HG02571 (cell line): ENCODE data around the gene ATP8A1.
"Not testable (repeated sequence)": the region's sequence is repeated elsewhere in the genome, so short reads cannot be mapped to it uniquely, and the experiment has no call there.

Source experiments
- ATAC-seq: cut with Tn5 transposase; IDR thresholded peaks from one replicate; pipeline ENCODE4 v1.9.1; 2021; ENCODE audit warnings: mild to moderate bottlenecking, moderate library complexity; ENCODE audit not compliant: unreplicated experiment

The ATP8A1 gene

DNA sequence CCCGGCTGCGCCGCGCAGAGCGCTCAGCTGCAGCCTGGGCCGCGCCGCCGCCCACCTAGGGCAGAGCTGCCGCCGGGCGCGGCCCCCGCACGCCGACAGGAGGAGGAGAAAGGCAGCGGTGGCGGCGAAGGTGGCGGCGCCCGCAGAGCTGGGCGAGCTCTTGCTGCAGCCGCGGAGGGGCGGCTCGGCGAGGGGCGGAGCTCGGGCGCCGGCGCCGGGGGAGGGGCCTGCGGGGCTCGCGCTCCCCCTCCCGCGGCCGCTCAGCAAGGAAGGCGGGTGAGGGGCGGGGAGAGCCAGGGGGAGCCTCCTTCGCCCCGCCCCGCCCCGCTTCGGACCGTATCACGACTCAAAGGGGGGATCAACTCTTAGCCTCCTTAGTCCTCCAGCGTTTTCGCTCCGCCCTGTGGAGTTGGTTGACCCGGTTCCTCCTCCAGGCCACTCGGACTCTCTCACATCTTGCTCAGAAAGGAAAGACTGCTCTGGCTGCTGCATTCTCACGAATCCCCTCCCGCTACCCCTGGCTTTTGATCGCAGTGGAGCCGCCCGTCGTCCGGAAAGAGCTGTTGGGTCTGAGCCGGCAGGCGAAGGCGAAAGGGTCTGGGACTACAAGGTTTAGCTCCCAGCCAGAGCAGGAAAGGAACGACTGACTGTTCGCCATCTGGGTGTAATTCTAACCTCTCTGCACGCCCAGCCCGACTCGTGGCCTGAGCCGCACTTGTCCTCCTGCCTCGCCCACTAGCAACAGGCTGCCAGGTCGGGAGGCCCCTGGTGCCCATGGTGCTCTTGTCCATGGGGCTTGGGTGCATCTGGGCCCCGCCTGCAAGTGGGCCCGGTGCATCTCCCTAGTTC is at the start of gene ATP8A1:
TSS of gene ATP8A1 (minus strand) at position 162 of the 849 bp plus-strand sequence. CDS start 232 bp downstream, outside the sequence.
- ATAC-seq, result peak; percentile 72

DNA sequence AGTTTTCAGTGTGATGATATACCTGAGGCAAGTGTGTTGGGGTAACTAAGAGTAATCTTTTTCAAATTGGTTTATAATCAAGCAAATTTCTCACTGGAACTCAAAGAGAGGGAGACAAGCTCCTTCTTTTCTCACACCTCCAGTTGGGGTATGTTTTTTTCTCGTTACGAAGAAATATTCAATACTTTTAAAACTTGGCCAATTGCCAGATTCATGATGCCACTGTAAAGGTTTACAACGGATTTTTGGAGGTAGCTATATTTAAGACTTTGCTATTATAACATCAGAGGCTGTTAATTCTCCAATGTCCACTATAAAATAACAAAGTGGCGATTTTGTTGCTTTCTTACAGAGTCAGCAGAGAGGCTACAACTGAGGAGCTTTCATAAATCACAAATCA is 49.2 kb upstream of the ATP8A1 start:
- ATAC-seq, result no peak

DNA sequence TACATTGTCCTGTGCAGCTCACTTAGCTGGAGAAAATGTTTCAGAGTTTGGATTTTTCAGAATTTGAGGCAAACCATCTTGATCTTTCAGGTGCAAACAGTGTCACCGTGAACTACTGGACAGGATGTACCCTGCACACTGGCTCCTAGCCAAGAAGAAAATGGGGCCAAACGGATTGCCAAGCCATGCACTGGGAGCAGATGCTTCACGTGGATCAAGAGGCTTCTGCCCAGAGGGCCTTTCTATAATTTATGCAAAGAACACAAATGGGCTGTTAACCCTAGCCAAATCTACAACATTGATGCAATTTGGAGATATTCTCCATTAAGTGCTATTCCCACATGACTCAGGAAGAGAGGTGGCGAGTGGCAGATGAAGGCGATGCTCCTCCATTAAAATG is 46.9 kb upstream of the ATP8A1 start:
- ATAC-seq, result no peak

DNA sequence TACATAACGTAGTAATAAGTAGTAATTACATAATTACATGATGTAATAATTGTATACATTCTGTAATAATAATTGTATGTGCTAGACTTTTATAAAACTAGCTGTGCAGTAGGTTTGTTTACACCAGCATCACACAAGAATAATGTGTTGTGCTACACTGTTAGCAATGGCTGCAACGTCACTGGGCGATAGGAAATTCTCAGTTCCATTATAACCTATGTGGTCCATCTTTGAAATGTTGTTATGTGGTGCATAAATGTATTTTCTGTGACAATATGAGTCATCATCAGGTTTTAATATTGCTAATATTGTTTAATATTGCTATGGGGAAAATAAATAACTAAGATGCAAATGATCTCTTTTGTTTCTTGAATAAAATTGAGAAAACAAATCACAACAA is 46.0 kb upstream of the ATP8A1 start:
- no peak for ATAC-seq

DNA sequence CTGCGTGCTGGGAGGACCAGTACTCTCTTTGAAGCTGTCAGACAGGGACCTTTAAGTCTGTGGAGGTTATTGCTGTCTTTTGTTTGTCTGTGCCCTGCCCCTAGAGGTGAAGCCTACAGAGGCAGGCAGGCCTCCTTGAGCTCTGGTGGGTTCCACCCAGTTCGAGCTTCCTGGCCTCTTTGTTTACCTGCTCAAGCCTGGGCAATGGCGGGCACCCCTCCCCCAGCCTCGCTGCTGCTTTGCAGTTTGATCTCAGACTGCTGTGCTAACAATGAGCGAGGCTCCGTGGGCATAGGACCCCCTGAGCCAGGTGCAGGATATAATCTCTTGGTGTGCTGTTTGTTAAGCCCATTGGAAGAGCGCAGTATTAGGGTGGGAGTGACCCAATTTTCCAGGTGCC is 44.9 kb upstream of the ATP8A1 start:
- ATAC-seq, result not testable (repeated sequence)

DNA sequence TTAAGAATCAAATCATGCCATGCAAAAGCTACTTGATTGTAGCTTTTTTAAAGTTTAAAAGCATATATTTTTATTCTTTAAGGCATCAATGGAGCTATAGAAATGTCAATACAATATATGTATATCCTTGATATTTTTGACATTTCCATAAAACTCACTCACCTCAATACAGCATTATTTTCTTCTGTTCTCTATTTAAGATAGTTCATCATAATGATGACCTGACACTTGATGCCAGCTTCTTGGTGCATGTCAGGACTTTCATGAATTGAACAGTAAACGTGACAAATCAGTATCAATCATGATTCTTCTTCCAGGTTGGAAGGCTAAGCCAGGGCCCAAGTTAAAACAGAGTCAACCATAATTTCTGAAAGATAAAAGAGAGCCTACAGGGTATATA is 33.6 kb upstream of the ATP8A1 start:
- no peak for ATAC-seq

DNA sequence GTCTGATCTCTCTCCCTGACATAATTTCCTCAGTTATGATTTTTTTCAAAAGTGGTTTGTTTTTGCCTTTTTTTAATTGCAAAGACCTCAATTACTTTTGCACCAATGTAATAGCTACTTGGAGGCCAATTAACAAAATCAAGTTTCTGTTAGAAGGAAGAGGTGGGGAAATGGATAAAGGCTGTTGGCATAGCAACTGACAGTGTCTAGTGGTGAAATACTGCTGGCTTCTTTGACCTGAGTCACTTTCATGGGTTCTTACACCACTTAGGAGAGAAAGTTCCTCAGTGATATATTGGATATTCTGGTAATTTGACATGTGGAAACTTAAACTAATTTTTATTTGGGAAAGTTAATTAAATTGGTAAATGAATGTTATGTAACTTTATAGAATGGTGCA is 26.5 kb upstream of the ATP8A1 start:
- no peak for ATAC-seq

DNA sequence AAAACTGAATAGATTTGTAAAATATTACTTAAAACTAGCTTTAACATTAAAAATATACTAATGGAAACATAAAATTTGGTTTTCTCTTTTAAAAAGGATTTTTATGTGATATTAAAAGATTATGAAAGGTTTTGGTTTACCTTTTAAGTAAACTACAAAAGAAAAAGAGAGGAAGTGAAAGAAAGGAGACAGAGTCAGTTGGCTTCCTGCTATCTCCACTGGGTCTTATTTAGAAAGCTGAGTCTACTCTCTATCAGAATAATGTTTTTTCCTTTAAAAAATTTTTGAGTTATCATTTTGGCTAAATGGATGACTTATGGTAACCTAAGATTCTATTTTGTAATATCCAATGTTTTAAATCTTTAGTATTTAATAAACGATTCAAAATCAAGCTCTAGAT is 21.6 kb upstream of the ATP8A1 start:
- ATAC-seq, result no peak

DNA sequence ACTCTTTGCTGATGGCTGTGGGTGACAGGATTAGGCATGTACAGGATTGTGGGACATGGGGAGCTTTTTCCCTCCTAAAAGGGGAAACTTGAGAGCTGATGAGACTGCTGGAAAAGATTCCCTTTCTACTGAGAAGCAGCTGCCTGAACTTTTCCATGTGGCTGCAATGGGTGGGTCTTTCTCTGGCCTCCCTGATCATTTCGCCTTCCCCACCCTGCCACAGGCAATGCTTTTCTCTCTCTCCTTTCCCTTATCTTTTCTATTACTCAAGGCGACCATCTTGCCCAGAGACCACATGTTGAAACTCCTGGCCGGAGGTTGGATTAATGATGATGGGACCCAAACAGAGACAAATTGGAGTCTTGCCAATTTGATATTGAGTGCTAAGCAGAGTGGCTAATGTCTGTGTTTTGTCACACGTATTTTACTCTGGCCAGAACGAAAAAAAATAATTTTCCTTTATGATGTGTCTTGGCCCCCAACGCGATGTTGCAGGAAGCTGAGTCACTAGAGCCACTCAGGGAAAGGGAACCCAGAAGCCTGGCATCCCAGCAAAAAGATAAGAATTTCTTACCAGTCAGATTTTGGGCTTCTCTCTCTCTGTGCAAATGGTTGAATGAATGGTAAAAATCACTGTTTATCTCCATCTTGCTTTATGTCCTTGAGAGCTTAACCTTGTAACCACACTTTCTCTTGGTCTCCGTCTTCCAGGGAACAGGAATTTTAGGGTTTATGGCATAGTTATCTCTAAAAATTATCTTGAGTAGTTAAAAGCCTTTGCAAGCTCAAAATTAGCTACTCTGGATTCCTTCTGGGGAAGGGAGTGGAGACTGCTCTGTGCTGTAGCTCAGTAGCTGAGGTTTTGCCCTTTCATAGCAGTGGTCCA is 19.4 kb upstream of the ATP8A1 start:
- no peak for ATAC-seq

DNA sequence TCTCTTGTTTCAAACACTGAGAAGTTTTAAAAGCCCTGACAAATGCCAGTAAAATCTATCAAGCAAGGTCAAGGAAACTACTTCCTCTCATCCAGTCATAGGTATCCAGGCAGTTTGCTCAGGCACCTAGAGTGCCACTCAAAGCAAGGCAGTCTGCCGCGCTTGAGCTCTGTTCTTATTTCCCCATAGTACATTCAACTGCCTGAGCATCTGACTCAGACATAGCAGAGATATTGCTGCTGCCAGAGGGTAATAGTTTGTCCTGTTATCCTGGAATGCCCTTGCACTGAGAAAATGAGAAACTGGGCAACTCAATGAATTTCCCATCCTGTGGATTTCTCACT is 16.1 kb upstream of the ATP8A1 start:
- no peak for ATAC-seq

DNA sequence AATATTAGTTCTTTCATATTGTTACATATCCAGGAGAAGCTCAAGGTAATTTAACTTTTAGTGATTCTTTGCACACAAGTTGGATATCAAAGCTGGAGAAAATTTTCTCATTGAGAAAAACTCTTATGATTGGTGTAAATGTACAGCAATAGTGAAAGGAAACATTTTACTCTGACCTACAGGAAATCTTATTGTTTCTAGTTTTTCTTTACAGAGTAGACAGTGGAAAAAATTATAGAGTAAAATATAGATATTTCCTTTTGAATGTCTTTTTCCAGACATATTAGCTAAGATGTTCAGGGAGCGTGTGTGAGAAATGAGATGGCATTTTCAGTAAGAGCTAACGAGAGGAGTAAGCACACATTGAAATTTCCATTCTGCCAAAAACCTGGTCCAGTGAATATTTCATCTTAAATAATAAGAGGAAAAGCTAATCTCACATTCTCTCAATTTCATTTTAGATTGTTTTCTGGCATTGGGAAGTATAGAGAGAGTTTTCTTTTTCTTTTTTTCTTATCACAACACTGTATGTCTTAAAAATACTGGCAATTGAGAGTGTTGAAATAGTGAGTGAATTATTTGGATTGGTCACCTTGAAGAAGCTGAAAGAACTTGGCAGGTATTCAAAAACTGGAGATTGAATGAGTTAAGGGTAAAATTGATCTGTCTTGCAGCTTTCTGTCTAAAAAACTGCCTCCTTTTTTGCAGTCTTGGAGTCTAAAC is 15.6 kb upstream of the ATP8A1 start:
- no peak for ATAC-seq

DNA sequence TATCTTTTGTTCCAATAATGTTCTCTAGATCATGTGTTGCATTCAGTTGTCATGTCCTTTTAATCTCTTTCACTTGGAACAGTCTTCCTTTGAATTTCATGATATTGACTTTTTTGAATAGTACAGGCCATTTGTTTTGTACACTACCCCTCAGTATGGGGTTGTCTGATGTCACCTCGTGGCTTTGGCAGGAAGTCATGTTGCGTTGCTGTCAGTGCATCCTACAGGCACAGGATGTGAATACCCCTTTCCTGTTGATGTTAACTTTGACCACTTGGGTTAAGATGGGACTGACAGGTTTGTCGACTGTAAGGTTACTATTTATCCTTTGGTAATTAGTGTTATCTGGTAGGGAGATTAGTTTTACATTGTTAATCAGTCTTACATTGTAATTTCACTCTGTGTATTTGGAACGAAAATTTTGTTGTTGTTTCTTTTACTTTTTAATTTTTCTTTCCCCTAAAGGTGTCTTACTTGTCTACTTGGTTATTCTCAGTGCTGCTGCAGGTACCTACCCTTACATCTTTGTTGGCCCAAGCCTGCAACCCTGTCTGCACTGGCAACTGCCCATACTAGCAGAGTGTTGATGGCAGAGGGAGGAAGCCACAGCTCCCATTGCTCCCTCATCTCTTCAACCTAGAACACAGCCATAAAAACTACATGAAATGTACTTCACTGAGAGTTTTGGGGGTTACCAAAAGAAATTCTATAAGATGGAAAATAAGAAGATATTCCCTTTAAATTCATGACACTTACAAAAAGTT is 14.7 kb upstream of the ATP8A1 start:
- no peak for ATAC-seq

DNA sequence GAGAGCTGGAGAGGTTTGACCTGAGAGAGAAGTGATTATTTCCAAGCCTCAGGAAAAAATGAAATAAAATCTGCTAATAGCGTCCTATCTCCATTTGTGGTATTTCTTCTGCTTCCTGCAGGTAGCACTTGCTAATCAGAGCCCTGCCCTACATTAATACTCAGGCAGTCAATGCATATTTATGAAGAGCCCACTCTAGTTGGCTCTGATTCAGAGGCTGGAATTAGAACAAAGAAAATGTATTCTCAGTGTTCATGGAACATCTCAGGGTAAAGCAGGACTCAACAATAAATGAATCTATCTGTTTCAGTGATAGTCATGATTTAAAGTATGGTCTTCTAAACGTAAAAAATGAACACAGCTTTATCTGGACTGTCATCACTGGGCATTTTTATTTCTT is 1.4 kb upstream of the ATP8A1 start:
- ATAC-seq, result no peak

DNA sequence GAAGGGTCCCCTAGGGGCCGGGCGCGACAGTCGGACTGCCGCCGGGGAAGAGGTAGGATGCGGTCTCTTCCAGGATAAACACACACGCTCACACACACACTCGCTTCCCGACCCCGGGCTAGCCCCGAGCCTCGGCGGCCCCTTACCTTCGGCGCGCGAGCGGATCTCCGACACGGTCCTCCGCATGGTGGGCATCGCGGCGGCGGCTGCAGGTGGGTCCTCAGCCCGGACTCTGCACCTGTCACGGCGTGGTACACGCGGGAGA is 294 bp downstream of the ATP8A1 start:
- no peak for ATAC-seq

DNA sequence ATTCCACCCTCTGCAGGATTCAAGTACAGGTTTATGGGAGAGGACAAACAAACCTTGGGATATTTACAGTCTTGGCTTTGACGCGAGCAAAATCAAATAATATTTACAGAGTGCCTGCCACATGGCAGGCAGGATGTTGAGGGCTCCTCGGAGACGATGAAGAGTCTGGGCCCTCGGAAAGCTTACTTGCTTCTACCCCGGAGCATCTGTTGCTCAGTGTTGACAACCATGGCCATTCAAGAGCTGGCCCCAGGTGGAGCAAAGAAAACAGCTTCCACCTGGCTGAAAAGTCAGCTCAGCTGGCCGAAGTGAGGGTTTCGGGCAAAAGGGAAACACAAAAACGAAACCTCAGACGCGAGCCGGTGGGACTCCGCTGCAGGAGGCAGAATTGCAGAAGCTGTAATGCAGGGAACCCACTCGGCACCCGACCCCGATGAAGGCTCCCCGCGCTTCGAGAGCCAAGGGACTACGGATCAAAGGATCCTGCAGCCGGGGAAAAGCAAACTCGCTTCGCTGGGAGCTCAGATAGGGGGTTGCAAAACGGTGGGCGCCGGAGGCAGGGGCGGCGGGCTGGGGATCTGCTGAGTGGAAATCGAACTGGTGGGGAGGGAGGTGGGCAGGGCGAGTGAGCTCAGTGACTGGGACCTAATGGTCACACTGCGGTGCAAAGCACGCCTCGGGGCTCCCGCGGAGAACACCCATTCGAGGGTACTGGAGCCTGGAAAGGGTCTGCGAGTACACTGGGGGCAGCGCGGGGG is 805 bp downstream of the ATP8A1 start:
- ATAC-seq, result peak; percentile 30

DNA sequence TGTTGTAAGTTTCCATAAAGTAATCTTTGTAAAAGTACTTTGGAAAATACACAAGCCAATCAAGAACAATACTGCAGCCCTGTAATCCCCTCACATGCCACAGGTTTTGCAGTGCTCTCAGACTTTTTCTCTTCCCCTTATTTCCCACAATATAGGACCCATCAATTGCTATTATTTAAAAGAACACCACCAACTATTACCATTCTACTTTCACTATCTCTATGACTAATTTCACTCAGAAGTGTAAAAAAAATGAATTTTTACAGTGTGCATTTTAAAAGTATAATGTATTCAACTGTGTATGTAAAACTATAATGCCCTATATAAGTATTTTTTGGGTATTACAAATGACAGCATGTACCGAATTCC is 1.7 kb downstream of the ATP8A1 start:
- no peak for ATAC-seq

DNA sequence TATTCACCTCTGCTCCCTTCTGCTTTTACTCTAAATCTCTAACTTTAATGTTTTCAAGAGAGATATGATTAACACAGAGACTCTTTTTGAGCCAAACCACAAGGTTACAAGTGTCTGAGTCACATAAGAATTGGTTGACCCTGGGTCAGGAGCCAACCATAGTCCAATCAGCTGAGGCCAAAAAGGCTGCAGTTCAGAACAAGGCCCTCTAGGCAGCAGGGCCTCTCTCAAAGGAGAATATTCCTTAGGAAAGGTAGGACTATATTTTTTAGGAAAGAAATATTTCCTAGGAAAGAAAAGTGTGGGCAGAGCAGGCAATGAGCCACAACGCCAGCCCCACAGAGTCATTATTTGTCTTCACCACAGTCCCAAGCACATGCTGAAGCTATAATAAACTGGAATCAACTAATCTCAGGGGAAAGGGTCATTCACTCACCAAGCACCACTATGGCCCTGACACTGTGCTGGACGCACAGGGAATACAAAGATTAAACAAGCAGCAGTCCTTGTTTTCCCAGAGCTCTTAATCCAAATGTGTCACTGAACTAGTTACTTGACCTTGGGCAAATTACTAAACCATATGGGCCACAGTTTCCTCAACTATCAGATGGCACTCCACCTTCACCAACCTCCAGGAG is 2.2 kb downstream of the ATP8A1 start:
- no peak for ATAC-seq

DNA sequence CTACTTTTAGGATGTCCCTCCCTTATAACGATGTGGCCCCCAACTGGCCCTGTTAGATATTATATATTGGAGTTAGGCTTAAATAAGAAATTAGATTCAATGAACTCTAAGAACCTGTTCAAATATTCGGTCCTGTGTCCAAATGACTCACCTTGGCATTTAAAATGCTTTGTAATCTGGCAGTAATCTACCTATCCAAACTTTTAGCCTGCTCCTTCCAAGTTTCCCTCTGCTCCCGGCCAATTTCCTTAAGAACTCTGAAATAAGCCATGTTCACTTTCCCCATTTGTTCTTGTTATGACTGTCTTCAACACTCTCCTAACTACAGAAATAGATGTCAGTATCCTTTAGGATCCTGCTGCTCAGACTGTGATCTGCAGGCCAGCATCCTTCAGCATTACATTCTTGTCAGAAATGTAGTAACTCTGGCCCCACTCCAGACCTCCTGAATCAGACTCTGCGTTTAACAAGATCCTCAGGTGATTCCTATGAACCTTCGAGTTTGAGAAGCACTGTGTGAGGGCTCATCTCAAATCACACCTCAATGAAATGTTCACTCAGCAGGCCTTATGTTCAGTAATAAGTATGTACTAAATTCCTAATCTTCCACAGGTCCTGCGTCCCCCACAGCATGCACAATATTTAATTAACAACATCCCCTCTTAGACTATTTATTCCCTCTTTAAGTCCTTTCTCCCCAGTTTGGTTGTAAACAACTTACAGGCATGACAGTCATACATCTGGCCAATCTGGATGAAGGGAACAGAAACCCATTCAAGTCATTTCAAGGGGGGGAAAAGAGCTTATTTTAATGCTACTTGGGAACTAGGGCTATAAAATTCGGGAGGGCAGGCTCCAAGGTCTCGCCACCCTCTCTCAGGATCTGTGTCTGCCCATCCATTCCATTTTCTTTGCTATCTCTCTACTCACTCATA is 3.0 kb downstream of the ATP8A1 start:
- no peak for ATAC-seq
